NOMO-1 treated with dmso at 0.1 percent for 144 hours (cell line): ENCODE measurements around the gene MYB.

Experiments
- DNase-seq: peaks from one replicate; lab custom pipeline; 2025; ENCODE audit not compliant: unreplicated experiment; lab: John Stamatoyannopoulos, UW

Gene MYB

GRCh38 chr6:135187372-135187771 is 6.3 kb downstream of the MYB start:
- DNase-seq, result no peak

GRCh38 chr6:135188718-135189117 is 7.6 kb downstream of the MYB start:
- no peak for DNase-seq

- DNase-seq, result no peak
Measured at GRCh38 chr6:135189344-135189743, 8.2 kb downstream of the MYB start.

GRCh38 chr6:135191508-135192255 is 10.6 kb downstream of the MYB start:
- peak; percentile 45 for DNase-seq

- DNase-seq, result no peak
Measured at GRCh38 chr6:135192256-135193174, 11.4 kb downstream of the MYB start.

- DNase-seq, result no peak
Measured at GRCh38 chr6:135193221-135193620, 12.1 kb downstream of the MYB start.

- peak; percentile 82 for DNase-seq
Measured at GRCh38 chr6:135195041-135195440, 13.9 kb downstream of the MYB start.

GRCh38 chr6:135195522-135195921 is 14.4 kb downstream of the MYB start:
- DNase-seq, result peak; percentile 79

GRCh38 chr6:135196739-135197510 is 15.8 kb downstream of the MYB start:
- DNase-seq, result no peak

- DNase-seq, result no peak
Measured at GRCh38 chr6:135202836-135203235, 21.7 kb downstream of the MYB start.

- DNase-seq, result no peak
Measured at GRCh38 chr6:135204951-135205350, 23.8 kb downstream of the MYB start.

GRCh38 chr6:135209803-135210202 is 28.7 kb downstream of the MYB start:
- peak; percentile 25 for DNase-seq

- no peak for DNase-seq
Measured at GRCh38 chr6:135210632-135211305, 29.7 kb downstream of the MYB start.

GRCh38 chr6:135211306-135211702 is 30.2 kb downstream of the MYB start:
- DNase-seq, result no peak

- DNase-seq, result no peak
Measured at GRCh38 chr6:135212020-135212806, 31.1 kb downstream of the MYB start.

- no peak for DNase-seq
Measured at GRCh38 chr6:135212935-135213334, 31.8 kb downstream of the MYB start.

GRCh38 chr6:135213616-135214015 is 32.5 kb downstream of the MYB start:
- no peak for DNase-seq

- DNase-seq, result no peak
Measured at GRCh38 chr6:135215160-135215559, 34.1 kb downstream of the MYB start.

GRCh38 chr6:135215563-135215962 is 34.5 kb downstream of the MYB start:
- DNase-seq, result no peak

- DNase-seq, result no peak
Measured at GRCh38 chr6:135217663-135218062, 36.6 kb downstream of the MYB start.
